Neuronal stem cell (in vitro differentiated cells): Measurements from ENCODE around the gene STXBP1.

ENCODE experiments used
- DNase-seq: peaks from one replicate; pipeline ENCODE4 v3.0.0-alpha.2; 2013; ENCODE audit warnings: low spot score
- H2AFZ ChIP-seq: one replicate; pipeline ENCODE4 v1.6.1; 2013; ENCODE audit warnings: mild to moderate bottlenecking, low read length, inconsistent platforms
- H2AK5ac ChIP-seq: 2 replicates; pipeline ENCODE4 v1.6.1; 2013; ENCODE audit warnings: low read depth, mild to moderate bottlenecking, inconsistent platforms, low read length, moderate library complexity, mixed read lengths
- H2BK120ac ChIP-seq: 2 replicates; pipeline ENCODE4 v1.6.1; 2013; ENCODE audit warnings: low read depth, mild to moderate bottlenecking, inconsistent platforms, low read length, moderate library complexity, mixed read lengths
- H2BK12ac ChIP-seq: one replicate; pipeline ENCODE4 v1.6.1; 2013; ENCODE audit warnings: low read length, inconsistent platforms
- H2BK15ac ChIP-seq: 2 replicates; pipeline ENCODE4 v1.6.1; 2013; ENCODE audit warnings: mild to moderate bottlenecking, low read length, inconsistent platforms, mixed read lengths
- H2BK5ac ChIP-seq: one replicate; pipeline ENCODE4 v1.6.1; 2013; ENCODE audit warnings: inconsistent platforms, mild to moderate bottlenecking, low read length, moderate library complexity
- H3K14ac ChIP-seq: one replicate; pipeline ENCODE4 v1.6.1; 2013; ENCODE audit warnings: low read length, inconsistent platforms
- H3K18ac ChIP-seq: 2 replicates; pipeline ENCODE4 v1.6.1; 2013; ENCODE audit warnings: low read length, inconsistent platforms
- H3K23ac ChIP-seq: 2 replicates; pipeline ENCODE4 v1.6.1; 2013; ENCODE audit warnings: low read depth, mild to moderate bottlenecking, mixed read lengths, low read length, inconsistent platforms; ENCODE audit not compliant: poor library complexity
- H3K27ac ChIP-seq: replicated peaks from 3 replicates; pipeline ENCODE4 v1.5.1; 2013; ENCODE audit warnings: low read length, inconsistent platforms
- H3K27me3 ChIP-seq, 3 experiments: 2 replicates each; pipeline ENCODE4 v1.6.1; 2013; ENCODE audit warnings: low read length in 3 of 3, mild to moderate bottlenecking in 2 of 3, inconsistent platforms in 1 of 3, low read depth in 1 of 3, mixed read lengths in 1 of 3, moderate library complexity in 1 of 3; ENCODE audit not compliant: control insufficient read depth in 3 of 3, insufficient read depth in 3 of 3
- H3K36me3 ChIP-seq, 2 donors: replicated peaks in 1 of 2; 2 replicates each; pipeline ENCODE4 v1.6.1; 2013; ENCODE audit warnings: low read length in 2 of 2; ENCODE audit not compliant: control insufficient read depth in 2 of 2, insufficient read depth in 2 of 2
- H3K4ac ChIP-seq: 2 replicates; pipeline ENCODE4 v1.6.1; 2013; ENCODE audit warnings: inconsistent platforms, mild to moderate bottlenecking, low read length, moderate library complexity
- H3K4me1 ChIP-seq, 2 donors: 1 replicate in 1 of 2; 2 replicates in 1 of 2; pipeline ENCODE4 v1.6.1; 2013; ENCODE audit warnings: low read length in 2 of 2, low read depth in 1 of 2; ENCODE audit not compliant: control insufficient read depth in 2 of 2, insufficient read depth in 1 of 2
- H3K4me2 ChIP-seq: one replicate; pipeline ENCODE4 v1.6.1; 2013; ENCODE audit warnings: mild to moderate bottlenecking, low read length, inconsistent platforms; ENCODE audit not compliant: insufficient read depth, poor library complexity, severe bottlenecking
- H3K4me3 ChIP-seq, 2 donors: 2 replicates each; pipeline ENCODE4 v1.5.1; 2013; ENCODE audit warnings: low read length in 2 of 2, mild to moderate bottlenecking in 2 of 2, inconsistent platforms in 1 of 2, moderate library complexity in 1 of 2
- H3K79me1 ChIP-seq: one replicate; pipeline ENCODE4 v1.6.1; 2013; ENCODE audit warnings: low read depth, mild to moderate bottlenecking, inconsistent platforms, low read length, moderate library complexity
- H3K9ac ChIP-seq: one replicate; pipeline ENCODE4 v1.6.1; 2013; ENCODE audit warnings: mild to moderate bottlenecking, low read depth, low read length, inconsistent platforms; ENCODE audit not compliant: poor library complexity
- H3K9me3 ChIP-seq, 2 donors: replicated peaks in 1 of 2; 2 replicates each; pipeline versions ENCODE3 to v1.6.1; 2013; ENCODE audit warnings: low read length in 2 of 2, mild to moderate bottlenecking in 2 of 2, inconsistent platforms in 1 of 2, low read depth in 1 of 2, mixed read lengths in 1 of 2, moderate library complexity in 1 of 2; ENCODE audit not compliant: control insufficient read depth in 2 of 2, insufficient read depth in 1 of 2
- H4K8ac ChIP-seq: one replicate; pipeline ENCODE4 v1.6.1; 2013; ENCODE audit warnings: low read depth, mild to moderate bottlenecking, inconsistent platforms, low read length, moderate library complexity
- H4K91ac ChIP-seq: one replicate; pipeline ENCODE4 v1.6.1; 2013; ENCODE audit warnings: low read length, low read depth, mild to moderate bottlenecking, inconsistent platforms; ENCODE audit not compliant: poor library complexity
- WGBS, 2 donors: extraction: QIAGEN DNeasy Blood & Tissue Kit; methylation state at CpG; one replicate each; pipeline ENCODE4 v1.1.7; 2013; ENCODE audit warnings: missing lambda C conversion rate in 2 of 2, mixed read lengths in 1 of 2; ENCODE audit not compliant: insufficient read length in 2 of 2, insufficient replicate concordance in 1 of 2; ENCODE audit errors: extremely low coverage in 2 of 2; 5-methylcytosine and 5-hydroxymethylcytosine counted together

The STXBP1 gene

DNA sequence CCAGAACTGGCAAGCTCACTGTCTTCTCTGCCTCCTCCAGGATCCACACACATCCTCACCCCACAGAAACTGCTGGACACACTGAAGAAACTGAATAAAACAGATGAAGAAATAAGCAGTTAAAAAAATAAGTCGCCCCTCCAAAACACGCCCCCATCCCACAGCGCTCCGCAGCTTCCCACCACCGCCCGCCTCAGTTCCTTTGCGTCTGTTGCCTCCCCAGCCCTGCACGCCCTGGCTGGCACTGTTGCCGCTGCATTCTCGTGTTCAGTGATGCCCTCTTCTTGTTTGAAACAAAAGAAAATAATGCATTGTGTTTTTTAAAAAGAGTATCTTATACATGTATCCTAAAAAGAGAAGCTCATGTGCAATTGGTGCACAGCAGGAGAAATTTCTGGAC lies 78.7 kb downstream of the STXBP1 start:
- no peak overlapping the region for H3K14ac ChIP-seq
- H3K9ac ChIP-seq = no peak overlapping the region
- H3K23ac ChIP-seq = no peak overlapping the region
- no peak overlapping the region for H4K91ac ChIP-seq
- H4K8ac ChIP-seq = no peak overlapping the region
- no peak overlapping the region for H2BK120ac ChIP-seq
- no CpG with 5 or more reads among the region's 10 CpGs for WGBS, 2 donors
- no peak overlapping the region for H3K4me2 ChIP-seq
- no peak overlapping the region for H2BK12ac ChIP-seq
- no peak overlapping the region for H2BK5ac ChIP-seq
- no peak overlapping the region for H2BK15ac ChIP-seq
- H3K4me1 ChIP-seq = no peaks in the 10 kb centered on the region
- H3K9me3 ChIP-seq = peaks cover 4 to 6% of the 10 kb centered on the region in 2 donors
- H3K18ac ChIP-seq = no peak overlapping the region
- no peak overlapping the region for H2AFZ ChIP-seq
- H3K27me3 ChIP-seq = no peaks in the 10 kb centered on the region
- peaks cover 15 to 46% of the 10 kb centered on the region in 2 donors for H3K36me3 ChIP-seq
- no peaks in the 10 kb centered on the region for H3K79me1 ChIP-seq
- no peak overlapping the region for H3K4ac ChIP-seq
- H3K4me3 ChIP-seq = no peak overlapping the region
- H2AK5ac ChIP-seq = no peak overlapping the region
- DNase-seq = no peak
- no peak overlapping the region for H3K27ac ChIP-seq

DNA sequence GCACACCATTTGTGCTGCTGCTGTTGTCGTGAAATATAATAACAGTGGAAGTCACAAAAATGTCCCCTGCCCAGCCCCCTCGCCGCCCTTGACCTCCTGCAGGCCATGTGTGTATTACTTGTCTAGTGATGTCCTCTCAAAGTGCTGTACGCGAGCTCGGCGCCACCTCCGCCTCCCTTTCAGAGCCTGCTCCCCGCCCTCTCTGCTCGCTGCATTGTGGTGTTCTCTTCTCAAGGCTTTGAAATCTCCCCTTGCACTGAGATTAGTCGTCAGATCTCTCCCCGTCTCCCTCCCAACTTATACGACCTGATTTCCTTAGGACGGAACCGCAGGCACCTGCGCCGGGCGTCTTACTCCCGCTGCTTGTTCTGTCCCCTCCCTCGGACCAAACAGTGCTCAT lies 80.0 kb downstream of the STXBP1 start:
- Histone ChIP-seq H4K91ac (no peak overlapping the region), H3K79me1 (no peaks in the 10 kb centered on the region), H3K4me3 (no peak overlapping the region), H3K36me3 (peaks cover 15 to 36% of the 10 kb centered on the region in 2 donors), H3K9ac (no peak overlapping the region), H3K18ac (no peak overlapping the region), H4K8ac (no peak overlapping the region), H3K14ac (no peak overlapping the region), H2BK15ac (no peak overlapping the region), H2BK120ac (no peak overlapping the region), H2AFZ (no peak overlapping the region), H3K4me1 (no peaks in the 10 kb centered on the region), H3K27me3 (no peaks in the 10 kb centered on the region), H2BK5ac (no peak overlapping the region), H3K27ac (no peak overlapping the region), H3K4me2 (no peak overlapping the region), H3K4ac (no peak overlapping the region), H3K9me3 (peaks cover 4 to 6% of the 10 kb centered on the region in 2 donors), H2AK5ac (no peak overlapping the region), H2BK12ac (no peak overlapping the region), H3K23ac (no peak overlapping the region)
- DNase-seq = no peak
- WGBS, 2 donors = no CpG with 5 or more reads among the region's 20 CpGs

DNA sequence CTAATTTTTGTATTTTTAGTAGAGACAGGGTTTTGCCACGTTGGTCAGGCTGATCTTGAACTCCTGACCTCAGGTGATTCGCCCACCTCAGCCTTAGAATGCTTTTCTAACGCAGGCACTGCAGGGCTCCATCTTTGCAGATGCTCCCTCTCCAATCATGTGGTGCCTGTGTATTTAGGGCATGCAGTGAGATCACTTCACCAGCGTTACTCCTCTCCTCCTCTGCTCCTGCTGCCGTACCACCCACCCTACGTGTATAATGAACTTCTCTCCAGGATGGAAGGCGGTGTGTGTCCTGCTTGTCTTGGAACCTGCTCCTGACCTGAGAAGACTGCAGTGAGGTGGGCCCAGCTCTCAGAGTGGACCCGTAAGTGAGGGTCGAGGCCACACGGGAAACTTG lies 81.1 kb downstream of the STXBP1 start:
- H2BK5ac ChIP-seq = no peak overlapping the region
- no peaks in the 10 kb centered on the region for H3K79me1 ChIP-seq
- H3K9me3 ChIP-seq = peaks cover 4 to 6% of the 10 kb centered on the region in 2 donors
- no peak overlapping the region for H3K23ac ChIP-seq
- no peak overlapping the region for H4K91ac ChIP-seq
- no peak overlapping the region for H2BK12ac ChIP-seq
- no peak overlapping the region for H4K8ac ChIP-seq
- H3K27ac ChIP-seq = no peak overlapping the region
- H2BK15ac ChIP-seq = no peak overlapping the region
- no peak overlapping the region for H2BK120ac ChIP-seq
- H3K14ac ChIP-seq = no peak overlapping the region
- no peak overlapping the region for H2AK5ac ChIP-seq
- H3K18ac ChIP-seq = no peak overlapping the region
- peaks cover 15 to 33% of the 10 kb centered on the region in 2 donors for H3K36me3 ChIP-seq
- no CpG with 5 or more reads among the region's 10 CpGs for WGBS, 2 donors
- peak overlapping the region; percentile 32 for H3K9ac ChIP-seq
- no peak overlapping the region for H3K4ac ChIP-seq
- H3K27me3 ChIP-seq = no peaks in the 10 kb centered on the region
- no peak overlapping the region for H3K4me3 ChIP-seq
- no peak overlapping the region for H3K4me2 ChIP-seq
- DNase-seq = no peak
- no peaks in the 10 kb centered on the region for H3K4me1 ChIP-seq
- no peak overlapping the region for H2AFZ ChIP-seq

DNA sequence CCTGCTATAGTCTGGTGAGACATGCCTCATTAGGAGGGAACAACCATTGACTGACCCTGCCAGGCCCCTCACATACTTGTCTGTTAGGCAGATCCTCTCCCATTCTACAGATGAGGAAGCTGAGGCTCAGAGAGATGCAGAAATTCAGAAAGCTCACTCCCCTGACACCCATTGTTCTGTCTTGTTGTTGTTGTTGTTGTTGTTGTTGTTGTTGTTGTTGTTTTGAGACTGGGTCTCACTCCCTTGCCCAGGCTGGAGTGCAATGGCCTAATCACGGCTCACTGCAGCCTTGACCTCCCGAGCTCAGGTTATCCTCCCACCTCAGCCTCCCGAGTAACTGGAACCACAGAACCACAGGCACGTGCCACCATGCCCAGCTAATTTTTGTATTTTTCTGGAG lies 81.6 kb downstream of the STXBP1 start:
- H3K14ac ChIP-seq = no peak overlapping the region
- H3K27me3 ChIP-seq = no peaks in the 10 kb centered on the region
- no peak overlapping the region for H2AK5ac ChIP-seq
- H4K91ac ChIP-seq = no peak overlapping the region
- no peak overlapping the region for H3K27ac ChIP-seq
- no peak overlapping the region for H2BK12ac ChIP-seq
- H3K23ac ChIP-seq = no peak overlapping the region
- H2AFZ ChIP-seq = no peak overlapping the region
- no peaks in the 10 kb centered on the region for H3K4me1 ChIP-seq
- peaks cover 15 to 28% of the 10 kb centered on the region in 2 donors for H3K36me3 ChIP-seq
- no peak overlapping the region for H3K18ac ChIP-seq
- H3K9me3 ChIP-seq = peaks cover 4 to 6% of the 10 kb centered on the region in 2 donors
- no peak overlapping the region for H3K4me3 ChIP-seq
- H3K4ac ChIP-seq = no peak overlapping the region
- no peaks in the 10 kb centered on the region for H3K79me1 ChIP-seq
- H4K8ac ChIP-seq = no peak overlapping the region
- no peak overlapping the region for H3K9ac ChIP-seq
- no peak for DNase-seq
- no peak overlapping the region for H2BK120ac ChIP-seq
- H2BK15ac ChIP-seq = no peak overlapping the region
- WGBS, 2 donors = no CpG with 5 or more reads among the region's 4 CpGs
- H2BK5ac ChIP-seq = no peak overlapping the region
- H3K4me2 ChIP-seq = no peak overlapping the region
